Pancreas (tissue), 10 donors: Measurements from ENCODE around the gene OCLN. TPM values are rescaled to one million over a fixed set of nuclear protein-coding genes. Genes with fewer than 3 reads are reported as not detected.
"Not testable (repeated sequence)": the region's sequence is repeated elsewhere in the genome, so short reads cannot be mapped to it uniquely, and the experiment has no call there.

ENCODE experiments used
- ATAC-seq, 4 donors: fragments of 200-7000 bp; cut with Tn5 transposase; one replicate each; pipeline versions ENCODE4 v1.8.0 to v1.9.1; 2020; ENCODE audit warnings: mild to moderate bottlenecking in 4 of 4, moderate library complexity in 4 of 4
- DNase-seq, 6 donors: peaks; one replicate each; pipeline ENCODE4 v3.0.0-alpha.2; 2020
- FAIRE-seq: peaks from 2 replicates; lab custom pipeline; 2012; peaks lifted over from hg19 to GRCh38; lab: Jason Lieb, UNC
- H3K27ac ChIP-seq, 4 donors: fragments of 200-600 bp; sonication (generic); 1 replicate in 3 of 4; 2 replicates in 1 of 4; pipeline versions ENCODE4 v1.5.0 to v1.8.0; 2020
- H3K27me3 ChIP-seq, 4 donors: fragments of 200-600 bp; one replicate each; pipeline ENCODE4 v1.8.0; 2021
- H3K36me3 ChIP-seq, 3 donors: fragments of 200-600 bp; sonication (generic) in 1 of 3; one replicate each; pipeline versions ENCODE4 v1.5.0 to v1.8.0; 2020 to 2021
- H3K4me1 ChIP-seq, 3 donors: fragments of 200-600 bp; one replicate each; pipeline ENCODE4 v1.8.0; 2021
- H3K4me3 ChIP-seq, 4 donors: fragments of 200-600 bp; sonication (generic) in 2 of 4; one replicate each; pipeline versions ENCODE4 v1.5.0 to v1.8.0; 2020 to 2021
- H3K9me3 ChIP-seq, 4 donors: fragments of 200-600 bp; one replicate each; pipeline ENCODE4 v1.8.0; 2021
- WGBS, 2 donors: extraction: QIAGEN DNeasy Blood & Tissue Kit; methylation state at CpG; one replicate each; pipeline ENCODE4 v1.1.7; 2013; 5-methylcytosine and 5-hydroxymethylcytosine counted together
- intact Hi-C, 3 donors: fragments of 100-400 bp; cut with DNase I; formaldehyde crosslinking; loops; one replicate each; pipeline versions ENCODE4 v1.11.1 to v1.14.2; 2022
- polyA plus RNA-seq, 2 donors: library from polyadenylated mRNA; stranded (reverse); fragments of 200-250 nt; gene quantifications; one replicate each; pipeline ENCODE4 v1.2.3, GENCODE V29; 2013
- total RNA-seq, 6 donors: library from RNA; stranded (reverse); fragmentation: NEBNext Ultra II Directional in 4 of 6; extraction: Animal tissue kit (Norgen Biotek cat#: 25700) in 4 of 6; gene quantifications; one replicate each; pipeline versions ENCODE4 v1.2.1 to v1.2.4, GENCODE V29; 2021 to 2023
- TF ChIP-seq, protein P1 (sequence below), 4 donors: fragments of 200-600 bp; sonication (generic) in 3 of 4; IDR thresholded peaks; one replicate each; pipeline versions ENCODE4 v1.5.0 to v1.8.0; 2021; ENCODE audit warnings: antibody characterized with exemption in 4 of 4
- donor health status: healthy with polysubstance abuse.
- donor health status: DM: no; HTN: no; CAD: no; lungs with moderate emphysema.
- donor health status: DM: no; HTN: no; CAD: no.
- donor health status: control.
- donor health status: control.
- donor health status: Bipolar disorder and iron deficiency.
- donor health status: DM: yes; HTN: yes; CAD: no.
- donor health status: DM: no; HTN: no; CAD: no.
- donor health status: DM: no; HTN: no; CAD: no.
- donor health status: DM: yes; HTN: yes; CAD: no.

The OCLN gene
- total and polyA plus RNA-seq, 8 donors: 10.9 to 107 (median 41.2) TPM

DNA sequence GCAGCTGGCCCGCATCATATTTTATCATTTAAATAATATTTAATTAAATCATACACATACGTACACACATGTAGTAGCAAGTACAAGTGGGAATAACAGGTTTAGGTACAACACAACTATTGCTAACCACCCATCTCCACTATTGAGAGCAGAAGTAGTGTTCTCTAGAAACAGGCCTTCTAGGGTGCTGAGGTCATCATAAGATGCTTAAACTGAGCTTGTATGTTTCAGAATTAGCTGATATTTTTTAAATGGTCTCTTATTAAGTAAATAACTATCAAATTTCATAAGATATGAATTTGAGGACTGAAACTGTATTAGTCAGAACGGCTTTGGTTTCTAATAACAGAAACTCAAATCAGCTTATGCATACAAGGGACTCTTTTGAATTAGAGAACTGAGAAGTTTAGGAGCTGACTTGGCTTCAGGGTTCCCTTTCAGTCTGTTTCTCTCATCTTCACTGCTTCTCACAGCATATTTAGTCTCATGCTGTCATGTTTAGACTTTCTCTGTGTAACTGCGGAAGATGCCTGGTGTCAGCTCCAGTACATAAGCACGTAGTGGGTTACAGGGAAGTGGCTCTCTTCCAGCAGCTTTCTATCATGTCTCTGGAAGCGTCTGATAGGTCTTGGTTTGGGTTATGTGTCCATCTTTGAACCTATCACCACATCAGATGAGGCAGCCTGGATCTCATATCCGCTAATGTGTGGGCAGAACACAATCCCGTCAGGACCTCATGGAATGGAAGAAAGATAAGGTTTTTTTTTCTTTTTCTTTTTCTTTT is 25.0 kb upstream of the OCLN start:
- no peaks in the 10 kb centered on the region for H3K36me3 ChIP-seq
- no peak overlapping the region for H3K4me3 ChIP-seq
- ATAC-seq: no peak
- H3K27ac ChIP-seq: no peak overlapping the region
- no peaks in the 10 kb centered on the region for H3K9me3 ChIP-seq
- DNase-seq: no peak
- no peaks in the 10 kb centered on the region for H3K4me1 ChIP-seq
- 82 to 83% methylated on average over 8 of the region's 8 CpGs for WGBS, 2 donors
- H3K27me3 ChIP-seq: no peaks in the 10 kb centered on the region
- FAIRE-seq: no peak
- TF ChIP-seq, protein P1, sequence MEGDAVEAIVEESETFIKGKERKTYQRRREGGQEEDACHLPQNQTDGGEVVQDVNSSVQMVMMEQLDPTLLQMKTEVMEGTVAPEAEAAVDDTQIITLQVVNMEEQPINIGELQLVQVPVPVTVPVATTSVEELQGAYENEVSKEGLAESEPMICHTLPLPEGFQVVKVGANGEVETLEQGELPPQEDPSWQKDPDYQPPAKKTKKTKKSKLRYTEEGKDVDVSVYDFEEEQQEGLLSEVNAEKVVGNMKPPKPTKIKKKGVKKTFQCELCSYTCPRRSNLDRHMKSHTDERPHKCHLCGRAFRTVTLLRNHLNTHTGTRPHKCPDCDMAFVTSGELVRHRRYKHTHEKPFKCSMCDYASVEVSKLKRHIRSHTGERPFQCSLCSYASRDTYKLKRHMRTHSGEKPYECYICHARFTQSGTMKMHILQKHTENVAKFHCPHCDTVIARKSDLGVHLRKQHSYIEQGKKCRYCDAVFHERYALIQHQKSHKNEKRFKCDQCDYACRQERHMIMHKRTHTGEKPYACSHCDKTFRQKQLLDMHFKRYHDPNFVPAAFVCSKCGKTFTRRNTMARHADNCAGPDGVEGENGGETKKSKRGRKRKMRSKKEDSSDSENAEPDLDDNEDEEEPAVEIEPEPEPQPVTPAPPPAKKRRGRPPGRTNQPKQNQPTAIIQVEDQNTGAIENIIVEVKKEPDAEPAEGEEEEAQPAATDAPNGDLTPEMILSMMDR (IDR thresholded peaks at IDR 0.05): no peak
- intact Hi-C loops: no loop called here

DNA sequence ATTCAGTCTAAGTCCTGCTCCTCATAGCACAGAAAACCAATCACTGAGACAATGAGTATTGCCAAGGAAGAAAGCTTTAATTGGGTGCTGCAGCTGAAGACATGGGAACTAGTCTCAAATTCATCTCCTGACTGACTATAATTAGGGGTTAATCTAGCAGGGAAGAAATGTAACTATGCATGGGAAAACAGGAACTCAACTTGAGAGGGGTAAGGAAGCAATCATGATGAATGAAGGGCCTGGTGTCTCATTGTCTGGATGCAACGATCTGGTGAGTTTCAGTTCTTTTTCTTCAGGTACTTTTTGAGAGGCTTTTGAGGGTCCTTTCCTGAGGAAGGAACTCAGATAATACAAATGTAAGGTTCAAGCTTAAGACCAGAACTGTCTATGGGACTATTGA is 24.0 kb upstream of the OCLN start:
- no peaks in the 10 kb centered on the region for H3K27me3 ChIP-seq
- 75 to 89% methylated on average over 1 of the region's 1 CpG for WGBS, 2 donors
- no peak for FAIRE-seq
- no peak overlapping the region for H3K4me3 ChIP-seq
- no peaks in the 10 kb centered on the region for H3K9me3 ChIP-seq
- TF ChIP-seq, protein P1 (IDR thresholded peaks at IDR 0.05): no peak
- H3K27ac ChIP-seq: no peak overlapping the region
- H3K4me1 ChIP-seq: no peaks in the 10 kb centered on the region
- intact Hi-C loops: no loop called here
- no peaks in the 10 kb centered on the region for H3K36me3 ChIP-seq
- DNase-seq: no peak
- ATAC-seq: no peak

DNA sequence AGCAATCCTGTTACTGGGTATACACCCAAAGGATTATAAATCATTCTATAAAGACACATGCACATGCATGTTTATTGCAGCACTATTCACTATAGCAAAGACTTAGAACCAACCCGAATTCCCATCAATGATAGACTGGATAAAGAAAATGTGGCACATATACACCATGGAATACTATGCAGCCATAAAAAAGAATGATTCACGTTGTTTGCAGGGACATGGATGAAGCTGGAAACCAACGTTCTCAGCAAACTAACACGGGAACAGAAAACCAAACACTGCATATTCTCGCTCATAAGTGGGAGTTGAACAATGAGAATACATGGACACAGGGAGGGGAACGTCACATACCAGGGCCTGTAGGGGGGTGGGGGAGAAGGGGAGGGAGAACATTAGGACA is 21.1 kb upstream of the OCLN start:
- H3K9me3 ChIP-seq, H3K27me3 ChIP-seq, H3K27ac ChIP-seq, ATAC-seq, DNase-seq, H3K4me3 ChIP-seq, intact Hi-C loops, FAIRE-seq, H3K4me1 ChIP-seq, H3K36me3 ChIP-seq: not testable (repeated sequence)
- WGBS, 2 donors: 85 to 89% methylated on average over 6 of the region's 6 CpGs

DNA sequence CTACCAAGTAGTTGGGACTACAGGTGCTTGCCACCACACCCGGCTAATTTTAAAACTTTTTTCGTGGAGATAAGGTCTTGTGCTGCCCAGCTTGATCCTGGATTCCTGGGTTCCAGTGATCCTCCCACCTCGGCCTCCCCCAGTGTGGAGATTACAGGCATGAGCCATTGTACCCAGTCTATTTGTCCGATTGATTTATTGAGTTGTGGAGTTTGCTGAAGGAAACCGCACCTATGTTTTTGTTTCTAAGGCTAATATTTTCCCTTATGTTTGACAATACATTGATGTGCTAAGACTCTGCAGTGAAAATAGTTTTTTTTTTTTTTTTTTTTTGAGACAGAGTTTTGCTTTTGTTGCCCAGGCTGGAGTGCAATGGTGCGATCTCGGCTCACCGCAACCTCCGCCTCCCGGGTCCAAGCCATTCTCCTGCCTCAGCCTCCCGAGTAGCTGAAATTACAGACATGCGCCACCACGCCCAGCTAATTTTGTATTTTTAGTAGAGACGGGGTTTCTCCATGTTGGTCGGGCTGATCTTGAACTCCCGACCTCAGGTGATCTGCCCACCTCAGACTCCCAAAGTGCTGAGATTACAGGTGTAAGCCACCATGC is 20.0 kb upstream of the OCLN start:
- H3K4me1 ChIP-seq, H3K36me3 ChIP-seq, FAIRE-seq, H3K27ac ChIP-seq, intact Hi-C loops, H3K4me3 ChIP-seq, H3K9me3 ChIP-seq, ATAC-seq, H3K27me3 ChIP-seq, DNase-seq: not testable (repeated sequence)
- 93% methylated on average over 16 of the region's 16 CpGs for WGBS, 2 donors

DNA sequence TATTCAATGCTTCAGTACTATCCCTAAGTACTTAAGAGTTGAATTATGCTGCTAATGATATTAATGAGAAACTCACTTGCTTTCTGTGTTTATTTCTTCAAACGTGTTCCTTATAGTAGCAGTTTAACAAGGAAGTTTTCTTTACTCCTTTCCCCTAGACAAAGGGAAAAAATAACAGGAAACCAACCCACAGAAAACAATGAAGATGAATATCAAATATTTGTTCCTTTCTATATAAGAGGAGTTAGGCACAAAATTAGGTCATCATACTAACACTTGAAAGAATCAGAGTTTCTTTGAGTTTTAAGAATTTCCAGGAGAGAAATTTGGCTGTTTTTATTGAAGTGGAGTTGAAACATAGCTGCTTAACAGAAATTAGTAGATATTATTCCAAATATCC is 15.4 kb upstream of the OCLN start:
- 28 to 39% methylated on average over 1 of the region's 1 CpG for WGBS, 2 donors
- H3K4me3 ChIP-seq: no peak overlapping the region
- FAIRE-seq (no peak), ATAC-seq (no peak), DNase-seq (no peak)
- H3K27me3 ChIP-seq: no peaks in the 10 kb centered on the region
- H3K9me3 ChIP-seq: no peaks in the 10 kb centered on the region
- TF ChIP-seq, protein P1 (IDR thresholded peaks at IDR 0.05): no peak
- H3K36me3 ChIP-seq: no peaks in the 10 kb centered on the region
- no peak overlapping the region for H3K27ac ChIP-seq
- intact Hi-C loops: no loop called here
- H3K4me1 ChIP-seq: no peaks in the 10 kb centered on the region

DNA sequence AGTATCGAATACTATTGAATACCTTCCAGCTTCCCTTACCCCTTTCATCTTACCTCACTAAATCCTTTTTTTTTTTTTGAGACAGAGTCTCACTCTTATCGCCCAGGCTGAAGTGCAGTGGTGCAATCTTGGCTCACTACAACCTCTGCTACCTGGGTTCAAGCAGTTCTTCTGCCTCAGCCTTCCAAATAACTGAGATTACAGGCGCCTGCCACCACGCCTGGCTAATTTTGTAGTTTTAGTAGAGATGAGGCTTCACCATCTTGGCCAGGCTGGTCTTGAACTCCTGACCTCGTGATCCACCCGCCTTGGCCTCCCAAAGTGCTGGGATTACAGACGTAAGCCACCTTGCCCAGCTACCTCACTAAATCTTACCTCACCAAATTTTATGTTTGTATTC is 14.3 kb upstream of the OCLN start:
- WGBS, 2 donors: 84 to 89% methylated on average over 7 of the region's 7 CpGs
- FAIRE-seq, H3K4me3 ChIP-seq, intact Hi-C loops, DNase-seq, H3K4me1 ChIP-seq, H3K27ac ChIP-seq, H3K36me3 ChIP-seq, H3K27me3 ChIP-seq, H3K9me3 ChIP-seq, ATAC-seq: not testable (repeated sequence)
